Right lobe of liver (tissue), 4 donors: ENCODE results near the gene TBCD.

ENCODE experiments used
- POLR2A ChIP-seq: fragments of 450-650 bp; IDR thresholded peaks from one replicate; pipeline ENCODE4 v1.6.1; 2017; ENCODE audit warnings: antibody characterized with exemption, mild to moderate bottlenecking
- TF ChIP-seq, protein P1 (sequence below), 4 donors: fragments of 200-600 bp in 3 of 4; fragments of 450-650 bp in 1 of 4; IDR thresholded peaks; one replicate each; pipeline versions ENCODE4 v1.5.1 to v1.8.0; 2016 to 2022; ENCODE audit warnings: antibody characterized with exemption in 4 of 4, mild to moderate bottlenecking in 2 of 4
- donor health status: DM: no; HTN: no; CAD: no.
- donor health status: DM: no; HTN: no; CAD: no.
- donor health status: DM: no; HTN: yes; CAD: no.

GRCh38 chr17:82963104-82963950, 211.5 kb downstream of the TBCD start:
- no peak for TF ChIP-seq POLR2A
- TF ChIP-seq, protein P1, sequence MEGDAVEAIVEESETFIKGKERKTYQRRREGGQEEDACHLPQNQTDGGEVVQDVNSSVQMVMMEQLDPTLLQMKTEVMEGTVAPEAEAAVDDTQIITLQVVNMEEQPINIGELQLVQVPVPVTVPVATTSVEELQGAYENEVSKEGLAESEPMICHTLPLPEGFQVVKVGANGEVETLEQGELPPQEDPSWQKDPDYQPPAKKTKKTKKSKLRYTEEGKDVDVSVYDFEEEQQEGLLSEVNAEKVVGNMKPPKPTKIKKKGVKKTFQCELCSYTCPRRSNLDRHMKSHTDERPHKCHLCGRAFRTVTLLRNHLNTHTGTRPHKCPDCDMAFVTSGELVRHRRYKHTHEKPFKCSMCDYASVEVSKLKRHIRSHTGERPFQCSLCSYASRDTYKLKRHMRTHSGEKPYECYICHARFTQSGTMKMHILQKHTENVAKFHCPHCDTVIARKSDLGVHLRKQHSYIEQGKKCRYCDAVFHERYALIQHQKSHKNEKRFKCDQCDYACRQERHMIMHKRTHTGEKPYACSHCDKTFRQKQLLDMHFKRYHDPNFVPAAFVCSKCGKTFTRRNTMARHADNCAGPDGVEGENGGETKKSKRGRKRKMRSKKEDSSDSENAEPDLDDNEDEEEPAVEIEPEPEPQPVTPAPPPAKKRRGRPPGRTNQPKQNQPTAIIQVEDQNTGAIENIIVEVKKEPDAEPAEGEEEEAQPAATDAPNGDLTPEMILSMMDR (IDR thresholded peaks at IDR 0.05) = peak; percentile 49 to 60 (median 51)
